GM19025 (cell line): ENCODE results near the gene NLRC5.
"Not testable (repeated sequence)": the region's sequence is repeated elsewhere in the genome, so short reads cannot be mapped to it uniquely, and the experiment has no call there.

Experiments used
- ATAC-seq: cut with Tn5 transposase; IDR thresholded peaks from one replicate; pipeline ENCODE4 v1.9.1; 2021; ENCODE audit warnings: mild to moderate bottlenecking, low read depth, moderate library complexity; ENCODE audit not compliant: unreplicated experiment

Gene NLRC5

DNA sequence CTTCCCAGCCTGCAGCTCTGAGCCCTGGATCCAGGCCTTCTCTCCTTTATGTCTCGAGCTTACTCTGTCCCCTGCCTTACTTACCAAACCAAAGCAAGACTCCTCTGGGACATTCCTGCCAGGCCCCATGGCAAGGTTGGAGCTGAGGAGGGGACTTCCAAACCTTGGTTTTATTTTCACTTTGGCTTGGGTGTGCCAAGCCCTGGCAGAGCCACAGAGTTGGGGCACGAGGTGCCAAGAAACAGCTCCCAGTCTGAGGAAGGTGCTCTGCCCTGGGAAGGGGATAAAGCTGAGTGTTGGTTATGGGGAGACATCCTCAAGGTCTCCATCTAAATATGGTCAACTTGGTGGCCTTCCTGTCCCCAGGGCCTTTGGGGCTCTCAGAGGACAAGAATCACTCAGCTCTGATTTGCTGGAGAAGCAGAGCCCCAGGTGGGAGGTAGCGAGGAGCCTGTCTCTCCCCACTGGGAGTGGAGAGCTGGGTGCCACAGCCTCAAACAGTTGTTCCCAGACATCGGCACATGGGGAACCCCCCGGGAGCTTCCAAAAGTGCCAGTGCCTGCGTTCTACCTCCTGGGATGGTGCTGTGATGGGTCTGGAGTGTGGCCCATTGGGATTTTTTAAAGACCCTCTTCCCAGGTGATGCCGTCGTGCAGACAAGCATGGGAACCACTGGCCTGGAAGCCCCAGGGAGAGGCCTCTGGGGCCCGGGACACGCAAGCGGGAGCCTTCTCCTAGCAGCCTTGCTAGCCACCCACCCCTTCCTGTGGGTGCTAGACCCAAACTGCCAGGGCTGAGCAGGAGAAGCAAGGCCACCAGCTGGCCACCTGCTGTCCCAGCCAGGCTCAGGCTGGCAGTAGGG, 10.3 kb downstream of the NLRC5 start:
- no peak for ATAC-seq

DNA sequence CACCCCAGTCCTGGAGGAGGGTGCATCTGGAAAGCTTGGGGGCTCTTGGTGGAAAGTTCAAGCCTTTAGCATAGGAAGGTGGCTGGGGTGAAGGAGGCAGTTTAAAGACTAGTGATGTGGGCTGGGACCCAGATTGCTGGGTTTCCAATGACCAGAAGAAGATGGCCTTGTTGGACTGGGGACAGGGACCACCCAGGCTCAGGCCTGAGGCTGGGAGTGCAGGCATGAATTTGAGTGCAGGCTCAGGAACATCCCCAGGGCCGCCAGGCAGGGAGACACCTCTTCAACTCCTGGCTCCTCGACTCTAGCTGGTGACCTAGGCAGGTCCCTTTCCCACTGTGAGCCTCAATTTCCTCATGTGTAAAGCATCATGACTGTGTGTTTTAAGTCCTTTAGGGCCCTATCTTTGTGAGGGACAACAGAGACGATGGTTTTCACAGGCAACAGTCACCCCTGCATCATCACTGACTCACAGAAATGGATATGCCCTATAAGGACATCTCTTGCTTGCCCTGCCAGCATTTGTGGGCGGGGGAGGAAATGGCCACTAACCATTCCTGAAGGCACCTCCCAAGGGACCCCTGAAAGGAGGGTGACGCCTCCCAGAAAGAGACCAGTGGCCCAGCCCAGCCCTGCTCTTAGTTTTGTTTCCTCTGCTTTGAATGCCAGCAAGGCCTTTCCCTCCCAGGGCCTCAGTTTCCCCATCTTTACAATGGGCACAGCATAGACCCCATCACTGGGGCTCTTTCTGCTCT, 11.1 kb downstream of the NLRC5 start:
- ATAC-seq = peak; percentile 45

DNA sequence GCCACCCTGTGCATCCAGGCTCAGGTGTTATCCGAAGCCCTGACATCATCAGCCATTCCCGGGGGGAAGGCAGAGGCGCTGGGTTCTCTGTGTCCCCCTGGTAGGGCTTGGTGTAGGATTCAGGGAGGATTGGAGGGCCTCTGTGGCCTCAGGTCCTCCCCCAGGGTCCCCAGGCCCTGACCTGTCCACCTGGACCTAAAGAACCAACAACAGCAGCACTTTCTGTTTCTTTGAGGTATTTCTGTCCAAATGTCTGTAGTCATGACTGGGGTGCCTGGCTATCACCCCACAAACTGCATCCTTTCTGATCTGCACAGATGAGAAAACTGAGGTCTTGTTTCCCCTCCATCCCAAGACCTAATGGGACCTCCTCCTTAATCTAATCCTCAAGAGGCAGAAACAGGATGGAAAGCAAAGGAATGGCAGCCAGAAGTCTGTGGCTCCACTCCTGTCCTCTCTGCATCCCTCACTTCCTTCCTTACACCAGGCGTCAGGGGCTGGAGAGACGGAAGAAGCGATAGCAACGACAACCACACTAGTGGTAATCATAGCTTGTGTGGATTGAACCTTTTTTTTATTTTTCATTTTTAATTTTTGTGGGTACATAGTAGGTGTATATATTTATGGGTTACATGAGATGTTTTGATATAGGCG, 11.8 kb downstream of the NLRC5 start:
- ATAC-seq = no peak

DNA sequence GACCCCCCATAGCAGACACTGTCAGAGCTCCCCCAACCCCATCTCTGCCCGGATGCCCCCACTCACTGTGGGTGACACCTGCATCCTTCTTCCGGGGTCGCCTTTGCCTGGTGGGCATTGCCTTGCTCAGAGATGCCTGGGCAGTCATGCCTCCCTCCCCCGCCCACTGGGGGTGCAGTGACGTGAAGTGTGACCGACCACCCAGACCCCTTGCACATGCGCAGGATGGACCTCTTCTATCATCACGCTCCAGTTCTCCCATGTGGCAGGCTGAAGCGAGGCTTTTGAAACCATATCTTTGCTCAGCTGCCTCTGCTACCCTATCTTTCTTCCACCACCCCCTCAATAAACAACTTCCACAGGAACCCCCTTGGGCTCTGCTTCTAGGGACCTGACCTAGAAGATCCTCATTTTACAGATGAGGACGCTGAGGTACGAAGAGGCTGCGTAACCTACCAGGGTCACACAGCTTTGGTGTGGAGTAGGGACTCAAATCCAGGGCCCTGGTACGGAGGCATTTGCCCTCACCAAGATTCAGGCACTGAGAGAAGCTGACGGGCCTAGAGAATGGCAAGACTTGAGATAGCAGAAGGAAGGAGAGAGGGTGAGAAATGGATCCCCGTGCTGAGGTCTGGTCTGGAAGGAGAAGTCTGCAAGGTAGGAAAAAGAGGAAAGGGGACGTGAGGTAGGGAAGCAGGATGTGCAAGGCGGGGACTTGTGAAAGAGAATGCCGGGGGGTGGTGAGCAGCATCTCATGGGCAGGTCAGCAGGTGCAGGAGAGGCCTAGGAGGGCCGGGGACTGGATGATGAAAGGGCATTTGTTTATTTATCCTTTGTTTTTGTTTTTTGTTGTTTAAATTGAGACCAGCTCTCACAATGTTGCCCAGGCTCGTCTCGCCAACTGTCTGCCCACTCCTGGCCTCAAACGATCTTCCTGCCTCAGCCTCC, 14.4 kb downstream of the NLRC5 start:
- ATAC-seq = no peak

DNA sequence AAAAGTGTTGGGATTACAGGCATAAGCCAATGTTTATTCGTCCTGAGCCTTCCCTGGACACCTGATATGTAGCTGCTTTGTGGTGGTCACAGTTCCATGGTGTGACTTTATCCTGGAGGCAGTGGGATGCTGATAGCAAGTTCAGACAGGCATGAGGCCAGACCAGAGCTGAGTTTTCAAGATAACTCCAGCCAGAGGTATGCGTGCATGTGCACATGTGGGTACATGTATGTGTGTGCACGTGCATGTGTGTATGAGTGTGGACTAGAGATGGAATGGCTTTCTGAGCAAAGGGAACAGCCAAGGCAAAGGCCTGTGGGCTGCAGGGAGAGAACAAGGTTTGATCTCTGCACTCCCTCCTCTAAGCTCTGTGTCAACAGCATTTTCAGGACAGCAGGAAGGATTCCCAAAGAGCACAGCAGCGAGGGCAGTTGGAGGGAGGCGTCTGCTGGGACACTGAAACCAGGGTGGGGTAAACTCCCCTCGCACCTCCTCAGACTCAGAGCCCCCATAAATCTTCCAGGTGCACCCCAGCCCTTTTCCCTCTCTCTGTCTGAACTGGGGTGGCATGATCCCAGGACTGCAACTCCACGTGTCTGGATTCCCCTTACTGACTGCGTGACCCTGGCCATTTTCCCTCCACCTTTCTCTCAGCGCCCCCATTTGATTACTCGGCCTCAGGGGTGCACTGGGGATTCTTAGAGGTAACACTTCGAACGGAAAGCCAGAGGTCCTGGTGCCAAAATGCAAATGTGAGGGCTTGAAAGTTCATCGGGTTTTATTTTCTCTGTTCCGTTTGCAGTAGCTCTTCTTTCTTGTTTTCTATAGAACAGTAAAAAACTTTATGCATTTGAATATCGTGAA, 15.3 kb downstream of the NLRC5 start:
- ATAC-seq = no peak

DNA sequence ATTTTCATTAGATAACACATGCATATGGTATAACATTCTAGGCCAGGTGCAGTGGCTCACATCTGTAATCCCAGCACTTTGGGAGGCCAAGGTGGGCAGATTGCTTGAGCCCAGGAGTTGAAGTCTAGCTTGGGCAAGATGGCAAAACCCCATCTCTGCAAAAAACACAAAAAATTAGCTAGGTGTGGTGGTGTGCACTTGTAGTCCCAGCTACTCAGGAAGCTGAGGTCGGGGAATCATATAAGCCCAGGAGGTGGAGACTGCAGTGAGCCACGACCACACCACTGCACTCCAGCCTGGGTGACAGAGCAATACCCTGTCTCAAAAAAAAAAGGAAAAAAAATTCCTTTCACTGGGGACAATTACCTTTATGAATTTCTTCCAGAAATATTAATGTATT, 16.2 kb downstream of the NLRC5 start:
- ATAC-seq = not testable (repeated sequence)

DNA sequence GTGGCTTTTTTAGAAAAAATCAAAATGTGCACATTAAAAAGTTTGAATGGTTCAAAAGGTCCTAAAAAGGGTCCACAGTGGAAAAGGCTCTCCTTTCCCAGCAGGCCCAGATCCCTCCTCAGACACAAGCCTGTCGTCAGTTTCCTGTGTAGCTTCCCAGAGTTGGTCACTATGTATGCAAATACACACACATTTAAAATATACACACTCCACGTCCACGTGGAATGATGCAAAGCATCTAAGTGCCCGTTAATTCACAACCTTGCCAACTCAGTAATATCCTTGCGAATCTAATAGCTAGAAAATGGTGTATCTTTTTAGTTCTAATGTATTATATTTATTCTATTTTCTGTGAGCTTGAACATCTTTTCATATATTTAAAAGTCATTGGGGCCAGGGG, 17.7 kb downstream of the NLRC5 start:
- no peak for ATAC-seq

DNA sequence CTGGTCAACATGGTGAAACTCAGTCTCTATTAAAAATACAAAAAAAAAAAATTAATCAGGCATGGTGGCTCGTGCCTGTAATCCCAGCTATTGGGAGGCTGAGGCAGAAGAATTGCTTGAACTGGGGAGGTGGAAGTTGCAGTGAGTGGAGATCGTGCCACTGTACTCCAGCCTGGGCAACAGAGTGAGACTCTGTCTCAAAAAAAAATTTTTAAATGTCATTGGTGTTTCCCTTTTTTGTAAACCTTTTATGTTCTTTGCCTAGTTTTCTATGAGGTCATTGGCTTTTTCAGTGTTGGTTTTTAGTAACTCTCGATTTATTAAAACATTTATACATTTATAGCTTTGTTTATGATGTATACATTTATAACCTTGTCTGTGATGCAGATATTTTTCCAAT, 18.2 kb downstream of the NLRC5 start:
- no peak for ATAC-seq

DNA sequence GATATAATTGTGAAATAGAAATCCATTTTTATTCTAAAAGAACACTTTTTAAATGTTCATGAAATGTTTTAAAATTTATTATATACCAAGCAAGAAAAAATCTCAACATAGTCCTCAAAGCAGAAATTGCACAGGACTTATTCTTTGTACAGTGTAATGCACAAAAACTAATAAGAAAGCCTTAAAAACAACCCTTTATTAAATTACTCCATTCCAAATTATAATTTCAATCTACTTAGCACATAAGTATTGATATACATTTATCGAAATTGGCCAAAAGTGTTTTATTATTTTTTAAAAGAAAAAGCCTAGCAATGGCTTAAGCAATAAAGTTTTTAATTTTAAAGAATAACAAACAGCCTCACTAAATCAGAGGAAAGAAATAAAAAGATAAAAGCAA, 19.1 kb downstream of the NLRC5 start:
- no peak for ATAC-seq

DNA sequence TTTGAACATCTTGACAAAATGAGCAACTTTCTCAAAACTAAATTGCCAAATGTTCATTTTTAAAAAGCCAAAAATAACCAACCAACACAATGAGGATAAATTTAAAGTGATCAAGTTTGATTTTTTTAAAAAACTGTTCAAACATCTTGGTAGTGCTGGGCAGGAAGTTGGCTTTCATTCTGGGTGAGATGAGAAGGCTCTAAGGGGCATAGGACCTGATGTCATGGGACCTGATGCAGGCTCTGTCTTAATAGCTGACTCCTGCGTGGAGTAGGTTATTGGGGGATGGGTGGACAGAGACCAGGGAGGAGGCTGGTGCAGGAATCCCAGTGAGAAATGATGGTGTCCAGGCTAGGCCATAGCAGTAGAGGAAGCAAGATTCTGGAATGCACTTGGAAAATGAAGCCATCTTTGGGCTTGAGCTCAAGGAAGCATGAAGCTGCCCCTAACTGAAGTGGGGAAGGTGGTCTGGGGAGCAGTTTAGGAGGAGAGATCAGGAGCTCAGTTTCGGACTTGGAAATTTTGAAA, 20.4 kb downstream of the NLRC5 start:
- no peak for ATAC-seq

DNA sequence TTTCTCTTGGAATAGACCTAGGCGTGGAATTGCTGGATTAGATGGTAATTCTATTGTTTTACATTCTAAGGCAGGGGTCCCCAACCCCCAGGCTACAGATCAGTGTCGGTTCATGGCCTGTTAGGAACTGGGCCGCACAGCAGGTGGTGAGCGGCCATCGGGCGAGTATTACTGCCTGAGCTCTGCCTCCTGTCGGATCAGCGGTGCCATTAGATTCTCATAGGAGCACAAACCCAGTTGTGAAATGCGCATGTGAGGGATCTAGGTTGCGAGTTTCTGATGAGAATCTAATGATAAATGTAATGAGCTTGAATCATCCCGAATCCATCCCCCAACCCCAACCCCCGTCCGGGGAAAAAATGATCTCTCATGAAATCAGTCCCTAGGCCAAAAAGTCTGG, 23.0 kb downstream of the NLRC5 start:
- ATAC-seq = no peak

DNA sequence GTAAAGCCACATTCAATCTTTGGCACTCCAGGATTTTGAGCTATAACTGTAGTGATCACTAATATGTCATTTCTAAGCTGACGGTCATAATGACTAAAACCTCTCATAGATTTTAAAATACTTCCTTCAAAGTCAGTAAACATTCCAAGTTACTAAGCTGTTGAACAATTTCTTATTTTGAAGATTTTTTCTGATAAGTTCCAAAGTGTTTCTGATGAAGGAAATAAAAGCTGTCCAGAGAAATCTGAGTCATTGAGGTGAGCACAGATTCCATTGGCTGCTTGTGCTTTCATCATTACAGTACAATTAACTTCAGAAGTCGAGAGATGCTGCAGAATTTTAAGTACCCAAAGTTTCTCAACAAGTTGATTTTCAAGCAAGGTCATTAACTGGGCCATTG, 23.9 kb downstream of the NLRC5 start:
- no peak for ATAC-seq

DNA sequence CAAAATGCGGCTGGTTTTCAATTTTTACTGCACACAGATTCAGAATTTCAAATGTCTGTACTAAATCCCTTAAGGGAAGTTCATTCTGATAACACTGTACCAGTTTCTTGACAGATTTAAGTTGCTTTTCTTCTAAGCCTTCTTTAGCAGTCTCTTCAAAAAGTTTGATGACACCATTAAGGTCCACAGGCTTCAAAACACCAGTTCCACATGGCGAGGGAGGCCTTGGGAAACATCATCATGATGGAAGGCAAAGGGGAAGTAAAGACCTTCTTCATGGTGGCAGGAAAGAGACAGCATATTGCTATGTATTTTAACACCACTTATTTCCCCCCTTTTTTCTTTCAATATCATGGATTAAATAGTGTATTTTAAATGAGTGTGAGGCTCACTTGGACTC, 24.5 kb downstream of the NLRC5 start:
- no peak for ATAC-seq

DNA sequence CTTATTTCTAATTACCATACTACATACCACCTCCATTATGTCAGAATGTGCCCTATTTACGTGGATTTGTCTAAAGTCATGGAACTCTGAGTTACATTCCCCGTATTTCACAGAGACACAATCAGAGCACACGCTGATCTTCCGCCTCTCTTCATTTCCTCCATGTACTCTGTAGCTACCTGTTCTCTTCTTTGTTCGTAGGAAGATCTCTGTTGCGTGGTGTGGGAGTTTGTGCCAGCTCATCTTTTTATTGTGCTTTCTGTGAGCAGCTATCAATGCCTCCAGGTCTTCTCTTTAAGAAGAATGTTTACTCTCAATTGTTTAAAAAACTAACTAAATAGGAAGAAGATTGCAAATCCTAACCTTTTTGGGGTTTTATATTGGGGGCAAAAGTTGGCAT, 26.9 kb downstream of the NLRC5 start:
- ATAC-seq = no peak

DNA sequence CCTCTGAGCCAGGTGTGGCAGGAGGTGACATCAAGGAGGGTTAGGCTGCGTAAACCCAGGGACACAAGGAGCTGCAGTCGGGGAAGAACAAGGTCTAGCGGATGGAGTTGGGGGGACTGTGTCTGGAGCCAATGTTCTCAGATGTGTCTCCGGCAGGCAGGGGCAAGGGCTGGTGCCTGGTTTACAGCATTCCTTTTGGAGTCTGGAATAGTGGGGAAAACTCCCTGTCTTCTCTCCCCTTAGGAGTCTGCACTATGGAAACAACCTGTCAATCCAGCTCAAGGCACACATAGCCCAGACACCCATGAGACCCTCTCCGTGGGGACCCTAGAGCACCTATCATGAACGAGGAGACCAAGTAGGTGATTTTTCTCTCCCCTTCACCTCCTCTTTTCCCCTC, 27.5 kb downstream of the NLRC5 start:
- no peak for ATAC-seq

DNA sequence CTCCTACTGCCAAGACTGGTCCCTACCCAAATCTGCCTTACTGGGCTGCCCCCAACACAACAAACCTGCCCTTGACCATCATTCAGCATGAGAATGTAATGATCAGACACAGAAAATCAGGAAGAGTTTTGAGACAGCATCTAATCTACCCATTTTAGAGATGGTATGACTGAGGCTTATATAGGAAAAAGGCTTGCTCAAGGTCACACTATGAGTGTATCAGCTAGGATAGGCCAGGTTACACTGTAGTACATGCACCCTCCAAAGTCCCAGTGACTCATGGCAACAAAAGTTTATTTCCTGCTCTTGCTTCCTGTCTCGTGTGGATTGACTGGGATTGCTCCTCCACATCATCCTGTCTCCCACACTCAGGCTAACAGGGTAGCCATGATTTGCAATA, 27.9 kb downstream of the NLRC5 start:
- ATAC-seq = no peak

DNA sequence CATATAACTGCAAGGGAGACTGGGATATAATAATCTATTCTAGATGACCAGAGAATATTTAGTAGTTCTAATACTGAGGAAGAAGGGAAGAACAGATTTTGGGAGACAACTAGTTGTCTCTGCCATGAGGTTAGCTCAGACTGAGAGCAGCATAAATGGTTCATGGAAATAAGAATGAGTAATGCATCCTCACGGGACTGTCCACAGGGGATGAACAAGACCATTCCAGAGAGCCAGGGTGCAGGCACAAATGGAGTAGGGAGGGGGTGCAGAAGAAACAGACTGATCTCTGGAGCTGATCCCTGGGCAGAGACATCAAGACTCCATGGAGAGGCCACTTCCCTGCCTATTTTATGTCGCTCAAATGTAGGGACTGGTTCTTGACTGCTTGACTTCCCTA, 30.4 kb downstream of the NLRC5 start:
- no peak for ATAC-seq

DNA sequence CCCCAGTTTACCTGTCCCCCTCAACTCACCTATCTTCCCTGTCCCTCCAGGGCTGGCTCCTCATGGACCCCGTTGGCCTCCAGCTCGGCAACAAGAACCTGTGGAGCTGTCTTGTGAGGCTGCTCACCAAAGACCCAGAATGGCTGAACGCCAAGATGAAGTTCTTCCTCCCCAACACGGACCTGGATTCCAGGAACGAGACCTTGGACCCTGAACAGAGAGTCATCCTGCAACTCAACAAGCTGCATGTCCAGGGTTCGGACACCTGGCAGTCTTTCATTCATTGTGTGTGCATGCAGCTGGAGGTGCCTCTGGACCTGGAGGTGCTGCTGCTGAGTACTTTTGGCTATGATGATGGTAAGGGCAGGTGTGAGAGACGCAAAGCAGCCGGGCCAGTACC, 31.3 kb downstream of the NLRC5 start:
- ATAC-seq = no peak

DNA sequence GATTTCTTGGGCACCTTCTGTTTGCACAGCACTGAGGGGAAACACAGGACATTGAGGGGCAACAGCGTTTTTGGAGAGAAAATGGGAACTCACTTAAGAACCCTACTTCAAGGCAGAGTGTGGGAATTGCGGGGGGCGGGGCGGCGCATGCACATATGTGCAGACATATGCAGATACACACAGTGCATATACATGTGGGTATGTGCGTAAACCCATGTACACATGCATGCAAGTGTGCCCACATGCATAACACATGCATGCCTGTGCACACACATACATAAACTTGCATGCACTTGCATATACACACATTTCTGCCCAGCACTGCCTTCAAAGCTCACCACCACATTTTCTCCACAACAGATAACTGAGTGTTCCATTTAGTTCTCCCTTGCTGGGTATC, 32.4 kb downstream of the NLRC5 start:
- no peak for ATAC-seq
